DOHH2 (cell line): ENCODE measurements around the gene CASZ1.

Experiments
- H3F3A ChIP-seq: fragments of 200-600 bp; sonication (generic), shearing (Covaris generic); 2 replicates; pipeline ENCODE4 v1.6.0; 2016; ENCODE audit warnings: antibody characterized with exemption, mild to moderate bottlenecking; ENCODE audit not compliant: control insufficient read depth, insufficient read depth
- H3K27ac ChIP-seq: fragments of 200-600 bp; sonication (generic); 2 replicates; pipeline ENCODE4 v1.5.1; 2014; ENCODE audit warnings: low read depth, mild to moderate bottlenecking, low read length, moderate library complexity
- H3K27me3 ChIP-seq: fragments of 200-600 bp; sonication (generic); 2 replicates; pipeline ENCODE4 v1.6.1; 2014; ENCODE audit warnings: mild to moderate bottlenecking, low read length, mixed read lengths; ENCODE audit not compliant: control insufficient read depth
- H3K36me3 ChIP-seq: fragments of 200-600 bp; sonication (generic); 2 replicates; pipeline ENCODE4 v1.6.1; 2014; ENCODE audit warnings: mild to moderate bottlenecking, low read length, moderate library complexity, mixed read lengths; ENCODE audit not compliant: control insufficient read depth
- H3K4me1 ChIP-seq: fragments of 200-600 bp; sonication (generic); 2 replicates; pipeline ENCODE4 v1.6.1; 2014; ENCODE audit warnings: mild to moderate bottlenecking, low read length, mixed read lengths; ENCODE audit not compliant: control insufficient read depth
- H3K4me2 ChIP-seq: fragments of 200-600 bp; sonication (generic); 2 replicates; pipeline ENCODE4 v1.6.0; 2014; ENCODE audit warnings: mild to moderate bottlenecking, low read length, moderate library complexity
- H3K4me3 ChIP-seq: fragments of 200-600 bp; sonication (generic); 2 replicates; pipeline ENCODE4 v1.5.1; 2014; ENCODE audit warnings: mild to moderate bottlenecking, low read length, mixed read lengths
- H3K79me2 ChIP-seq: fragments of 200-600 bp; sonication (generic); 2 replicates; pipeline ENCODE4 v1.6.1; 2014; ENCODE audit warnings: mild to moderate bottlenecking, low read length, mixed read lengths; ENCODE audit not compliant: control insufficient read depth
- H3K9me2 ChIP-seq: fragments of 200-600 bp; sonication (generic); replicated peaks from 2 replicates; pipeline ENCODE4 v1.6.1; 2014; ENCODE audit warnings: mild to moderate bottlenecking, low read length, mixed read lengths; ENCODE audit not compliant: control insufficient read depth
- H3K9me3 ChIP-seq: fragments of 200-600 bp; sonication (generic); 2 replicates; pipeline ENCODE4 v1.6.1; 2014; ENCODE audit warnings: antibody characterized with exemption, low read length, mixed read lengths; ENCODE audit not compliant: control insufficient read depth, insufficient read depth
- H4K20me1 ChIP-seq: fragments of 200-600 bp; sonication (generic); 2 replicates; pipeline ENCODE4 v1.6.0; 2014; ENCODE audit warnings: low read depth, mild to moderate bottlenecking, antibody characterized with exemption, low read length, moderate library complexity; ENCODE audit not compliant: control insufficient read depth, insufficient read depth
- CTCF ChIP-seq: fragments of 200-600 bp; sonication (generic); IDR thresholded peaks from one replicate; pipeline ENCODE4 v1.5.1; 2014; ENCODE audit warnings: antibody characterized with exemption, mild to moderate bottlenecking, low read depth, low read length; ENCODE audit not compliant: poor library complexity, severe bottlenecking
- EZH2phosphoT487 ChIP-seq: fragments of 200-600 bp; sonication (generic); IDR thresholded peaks from 2 replicates; pipeline ENCODE4 v1.6.1; 2017; ENCODE audit warnings: borderline replicate concordance, mild to moderate bottlenecking, antibody characterized with exemption, low read length, moderate library complexity, mixed read lengths

CASZ1 gene

GRCh38 chr1:10591010-10591409 lies 205.4 kb downstream of the CASZ1 start:
- H3F3A ChIP-seq = no peaks in the 10 kb centered on the region
- H3K4me1 ChIP-seq = peaks cover 6% of the 10 kb centered on the region
- H4K20me1 ChIP-seq = peaks cover 3% of the 10 kb centered on the region; the same call in 1 of the 2 replicates
- H3K4me3 ChIP-seq = no peak overlapping the region
- H3K79me2 ChIP-seq = no peaks in the 10 kb centered on the region
- H3K27me3 ChIP-seq = no peaks in the 10 kb centered on the region
- H3K4me2 ChIP-seq = no peak overlapping the region
- no peaks in the 10 kb centered on the region for H3K9me2 ChIP-seq
- H3K9me3 ChIP-seq = no peaks in the 10 kb centered on the region
- H3K27ac ChIP-seq = no peak overlapping the region
- TF ChIP-seq CTCF (no peak), EZH2phosphoT487 (no peak)
- no peaks in the 10 kb centered on the region for H3K36me3 ChIP-seq

- no peaks in the 10 kb centered on the region for H3K27me3 ChIP-seq
- H3F3A ChIP-seq = no peaks in the 10 kb centered on the region
- H3K36me3 ChIP-seq = no peaks in the 10 kb centered on the region
- no peaks in the 10 kb centered on the region for H3K9me2 ChIP-seq
- H3K4me2 ChIP-seq = no peak overlapping the region
- no peak overlapping the region for H3K27ac ChIP-seq
- H4K20me1 ChIP-seq = no peaks in the 10 kb centered on the region
- H3K9me3 ChIP-seq = no peaks in the 10 kb centered on the region
- no peak for TF ChIP-seq EZH2phosphoT487
- TF ChIP-seq CTCF = no peak
- no peaks in the 10 kb centered on the region for H3K4me1 ChIP-seq
- no peak overlapping the region for H3K4me3 ChIP-seq
- H3K79me2 ChIP-seq = no peaks in the 10 kb centered on the region
Measured at GRCh38 chr1:10589074-10589473, 207.4 kb downstream of the CASZ1 start.

GRCh38 chr1:10588640-10589039 lies 207.8 kb downstream of the CASZ1 start:
- H3K27ac ChIP-seq = no peak overlapping the region

More at GRCh38 chr1:10588640-10589039, 207.8 kb downstream of the CASZ1 start:
- Histone ChIP-seq H3K4me2 (no peak overlapping the region), H3F3A (no peaks in the 10 kb centered on the region), H3K4me1 (no peaks in the 10 kb centered on the region), H3K27me3 (no peaks in the 10 kb centered on the region), H3K9me2 (no peaks in the 10 kb centered on the region), H3K4me3 (no peak overlapping the region), H3K9me3 (no peaks in the 10 kb centered on the region), H3K36me3 (no peaks in the 10 kb centered on the region), H4K20me1 (no peaks in the 10 kb centered on the region), H3K79me2 (no peaks in the 10 kb centered on the region)
- TF ChIP-seq EZH2phosphoT487 (no peak), CTCF (no peak)
